Measurements from ENCODE around the gene HSF2BP. TPM values are rescaled to one million over a fixed set of nuclear protein-coding genes. Genes with fewer than 3 reads are reported as not detected.

HSF2BP gene
- total RNA-seq, 6 experiments from 2014 or later = 0.33 to 0.90 (median 0.59) TPM

DNA sequence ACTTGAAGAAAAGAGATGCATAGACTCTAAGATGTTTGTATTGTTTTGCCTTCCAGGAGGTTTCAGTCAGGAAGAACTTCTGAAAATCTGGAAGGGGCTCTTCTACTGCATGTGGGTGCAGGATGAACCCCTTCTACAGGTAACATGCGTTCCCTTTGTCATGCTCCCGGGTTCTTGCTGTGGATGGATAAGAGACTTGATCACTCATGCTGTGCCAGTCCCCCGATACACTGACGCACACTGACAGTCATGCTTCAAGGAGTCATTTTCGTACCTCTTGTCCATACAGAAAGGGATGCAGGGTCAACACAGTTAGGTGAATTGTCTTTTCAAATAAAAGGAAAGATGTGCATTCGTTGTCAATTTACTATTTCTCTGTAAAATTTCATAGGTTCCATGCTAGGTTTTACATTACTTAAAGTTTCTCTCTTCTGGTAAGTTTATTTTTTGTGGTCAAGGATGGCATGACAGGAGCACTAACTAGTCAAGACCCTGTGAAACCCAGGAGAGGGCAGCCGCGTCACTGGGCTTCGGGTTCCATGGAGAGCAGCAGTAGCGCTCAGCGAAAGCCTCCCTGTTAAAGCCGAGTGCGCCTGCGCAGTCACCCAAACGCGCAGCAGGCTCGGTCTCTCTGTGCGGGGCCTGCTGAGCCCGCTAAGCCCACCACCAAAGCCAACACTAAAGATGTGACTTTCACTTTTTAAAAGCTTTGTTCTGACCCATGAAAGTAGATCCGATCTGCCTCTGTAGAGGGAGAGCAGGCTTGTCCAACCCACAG lies 10.7 kb upstream of the HSF2BP start:
- peaks cover 8% of the 10 kb centered on the region for H3K9me3 Mint-ChIP-seq
- H3K27ac Mint-ChIP-seq = no peak overlapping the region
- H3K4me1 Mint-ChIP-seq (ENCODE audit: low read depth) = peaks cover 14% of the 10 kb centered on the region
- H3K36me3 Mint-ChIP-seq (ENCODE audit: low read depth) = peaks cover 35% of the 10 kb centered on the region
- DNase-seq = no peak
- H3K27me3 Mint-ChIP-seq (ENCODE audit: insufficient read depth) = no peaks in the 10 kb centered on the region
- TF ChIP-seq, protein P1, sequence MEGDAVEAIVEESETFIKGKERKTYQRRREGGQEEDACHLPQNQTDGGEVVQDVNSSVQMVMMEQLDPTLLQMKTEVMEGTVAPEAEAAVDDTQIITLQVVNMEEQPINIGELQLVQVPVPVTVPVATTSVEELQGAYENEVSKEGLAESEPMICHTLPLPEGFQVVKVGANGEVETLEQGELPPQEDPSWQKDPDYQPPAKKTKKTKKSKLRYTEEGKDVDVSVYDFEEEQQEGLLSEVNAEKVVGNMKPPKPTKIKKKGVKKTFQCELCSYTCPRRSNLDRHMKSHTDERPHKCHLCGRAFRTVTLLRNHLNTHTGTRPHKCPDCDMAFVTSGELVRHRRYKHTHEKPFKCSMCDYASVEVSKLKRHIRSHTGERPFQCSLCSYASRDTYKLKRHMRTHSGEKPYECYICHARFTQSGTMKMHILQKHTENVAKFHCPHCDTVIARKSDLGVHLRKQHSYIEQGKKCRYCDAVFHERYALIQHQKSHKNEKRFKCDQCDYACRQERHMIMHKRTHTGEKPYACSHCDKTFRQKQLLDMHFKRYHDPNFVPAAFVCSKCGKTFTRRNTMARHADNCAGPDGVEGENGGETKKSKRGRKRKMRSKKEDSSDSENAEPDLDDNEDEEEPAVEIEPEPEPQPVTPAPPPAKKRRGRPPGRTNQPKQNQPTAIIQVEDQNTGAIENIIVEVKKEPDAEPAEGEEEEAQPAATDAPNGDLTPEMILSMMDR (IDR thresholded peaks at IDR 0.05) = no peak
- no peak overlapping the region for H3K4me3 Mint-ChIP-seq

DNA sequence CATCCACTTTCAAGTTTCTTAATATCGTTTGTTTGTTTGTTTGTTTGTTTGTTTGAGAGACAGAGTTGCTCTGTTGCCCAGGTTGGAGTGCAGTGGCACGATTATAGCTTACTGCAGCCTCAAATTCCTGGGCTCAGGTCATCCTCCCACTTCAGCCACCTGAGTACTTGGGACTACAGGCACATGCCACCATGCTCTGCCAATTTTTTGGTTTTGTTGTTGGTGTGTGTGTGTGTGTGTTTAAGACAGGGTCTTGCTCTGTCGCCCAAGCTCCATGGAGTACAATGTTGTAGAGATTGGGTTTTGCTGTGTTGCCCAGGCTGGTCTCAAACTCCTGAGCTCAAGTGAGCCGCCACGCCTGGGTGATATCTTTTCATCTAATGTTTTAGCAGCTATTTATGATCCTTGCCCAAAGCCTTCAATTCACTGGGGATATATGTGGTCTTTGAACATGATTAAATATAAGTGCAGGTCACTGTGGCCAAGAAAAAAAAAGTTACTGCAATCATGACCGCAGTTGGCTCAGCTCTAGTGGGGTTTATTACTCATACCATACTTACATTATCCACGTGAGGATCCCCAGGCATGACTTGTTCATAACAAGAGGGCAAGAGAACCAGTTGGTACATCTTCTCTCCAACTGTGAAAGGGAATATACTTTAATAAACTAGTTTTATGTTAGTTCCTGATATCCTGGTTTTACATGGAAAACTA lies 8.1 kb upstream of the HSF2BP start:
- no peaks in the 10 kb centered on the region for H3K27me3 Mint-ChIP-seq (ENCODE audit: insufficient read depth)
- peak overlapping the region; percentile 21; the same call in 1 of the 2 replicates for H3K27ac Mint-ChIP-seq
- TF ChIP-seq, protein P1 (IDR thresholded peaks at IDR 0.05) = no peak
- H3K4me1 Mint-ChIP-seq (ENCODE audit: low read depth) = peaks cover 14% of the 10 kb centered on the region
- DNase-seq = peak; percentile 76
- no peak overlapping the region for H3K4me3 Mint-ChIP-seq
- peaks cover 8% of the 10 kb centered on the region for H3K9me3 Mint-ChIP-seq
- peaks cover 26% of the 10 kb centered on the region for H3K36me3 Mint-ChIP-seq (ENCODE audit: low read depth)

DNA sequence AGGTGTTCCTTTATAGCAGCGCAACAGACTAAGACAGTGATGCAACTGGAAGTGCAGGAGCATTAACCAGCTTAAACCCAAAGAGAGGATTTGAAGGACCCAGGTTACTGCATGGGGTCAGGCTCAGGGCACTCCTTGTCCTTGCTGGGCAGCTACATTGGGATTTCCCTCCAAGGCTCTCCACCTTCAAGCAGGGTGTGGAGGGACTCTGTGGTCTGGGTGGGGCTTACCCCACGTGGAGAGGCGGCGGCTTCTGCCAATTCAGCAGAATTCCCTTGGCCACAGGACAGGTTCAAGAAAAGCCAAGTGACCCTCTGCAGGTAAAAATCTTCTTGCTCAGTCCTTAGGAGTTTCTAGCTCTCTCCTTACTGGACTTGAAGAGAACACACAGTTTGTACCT lies 6.6 kb upstream of the HSF2BP start:
- H3K4me3 Mint-ChIP-seq = no peak overlapping the region
- peaks cover 32% of the 10 kb centered on the region for H3K36me3 Mint-ChIP-seq (ENCODE audit: low read depth)
- peaks cover 8% of the 10 kb centered on the region for H3K9me3 Mint-ChIP-seq
- H3K27ac Mint-ChIP-seq = no peak overlapping the region
- peaks cover 25% of the 10 kb centered on the region for H3K4me1 Mint-ChIP-seq (ENCODE audit: low read depth)
- TF ChIP-seq, protein P1 (IDR thresholded peaks at IDR 0.05) = no peak
- H3K27me3 Mint-ChIP-seq (ENCODE audit: insufficient read depth) = no peaks in the 10 kb centered on the region
- DNase-seq = no peak

DNA sequence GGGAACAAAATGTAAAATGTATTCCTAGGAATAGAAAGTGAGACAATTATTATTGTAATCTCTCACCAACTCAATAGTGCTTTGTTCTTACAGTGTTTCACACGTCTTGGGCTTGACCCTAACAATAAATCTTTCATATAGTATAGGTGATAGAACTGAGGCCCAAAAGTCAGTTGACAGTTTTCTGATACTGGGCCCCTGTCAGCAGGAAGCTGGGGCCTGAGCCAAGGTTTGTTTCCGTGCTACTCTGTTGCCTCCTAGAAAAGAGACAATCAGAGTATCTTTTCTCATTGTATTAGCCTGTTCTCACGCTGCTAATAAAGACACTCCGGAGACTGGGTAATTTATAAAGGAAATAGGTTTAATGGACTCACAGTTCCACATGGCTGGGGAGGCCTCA lies 5.1 kb upstream of the HSF2BP start:
- Mint-ChIP-seq H3K4me3 (no peak overlapping the region), H3K36me3 (ENCODE audit: low read depth) (peaks cover 32% of the 10 kb centered on the region), H3K9me3 (peaks cover 8% of the 10 kb centered on the region), H3K27ac (no peak overlapping the region), H3K27me3 (ENCODE audit: insufficient read depth) (no peaks in the 10 kb centered on the region), H3K4me1 (ENCODE audit: low read depth) (peaks cover 35% of the 10 kb centered on the region)
- DNase-seq = no peak
- TF ChIP-seq, protein P1 (IDR thresholded peaks at IDR 0.05) = no peak

DNA sequence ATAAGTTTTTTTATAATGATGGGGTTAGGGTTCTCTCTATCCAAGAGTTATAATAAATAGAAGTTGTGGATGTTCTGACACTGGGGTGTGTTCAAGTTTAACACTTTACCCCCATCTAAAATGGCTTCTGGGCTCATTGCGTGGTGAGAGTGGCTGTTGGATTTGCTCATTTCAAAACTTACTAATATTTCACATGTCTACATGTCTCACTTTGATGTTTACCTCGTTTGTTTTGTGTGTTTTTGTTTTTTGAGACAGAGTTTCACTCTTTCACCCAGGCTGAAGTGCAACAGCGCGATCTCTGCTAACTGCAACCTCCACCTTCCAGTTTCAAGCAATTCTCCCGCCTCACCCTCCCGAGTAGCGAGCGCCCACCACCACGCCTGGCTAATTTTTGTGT lies 3.7 kb upstream of the HSF2BP start:
- no peak for DNase-seq
- peaks cover 8% of the 10 kb centered on the region for H3K9me3 Mint-ChIP-seq
- peaks cover 32% of the 10 kb centered on the region for H3K36me3 Mint-ChIP-seq (ENCODE audit: low read depth)

More for the DNA sequence above, 3.7 kb upstream of the HSF2BP start:
- H3K4me1 Mint-ChIP-seq (ENCODE audit: low read depth) = peaks cover 35% of the 10 kb centered on the region
- no peaks in the 10 kb centered on the region for H3K27me3 Mint-ChIP-seq (ENCODE audit: insufficient read depth)
- no peak overlapping the region for H3K27ac Mint-ChIP-seq
- no peak overlapping the region for H3K4me3 Mint-ChIP-seq
- TF ChIP-seq, protein P1 (IDR thresholded peaks at IDR 0.05) = no peak

Measured in HFFc6 (cell line).